GM19438 (cell line): ENCODE data around the gene CELF6.
"Not testable (repeated sequence)": the region's sequence is repeated elsewhere in the genome, so short reads cannot be mapped to it uniquely, and the experiment has no call there.

Experiments
- ATAC-seq: cut with Tn5 transposase; IDR thresholded peaks from one replicate; pipeline ENCODE4 v1.9.1; 2021; ENCODE audit warnings: low read depth; ENCODE audit not compliant: unreplicated experiment

The CELF6 gene

GRCh38 chr15:72275635-72276325 is 44.2 kb downstream of the CELF6 start:
- not testable (repeated sequence) for ATAC-seq

GRCh38 chr15:72272997-72273352 is 47.0 kb downstream of the CELF6 start:
- ATAC-seq, result no peak

DNA sequence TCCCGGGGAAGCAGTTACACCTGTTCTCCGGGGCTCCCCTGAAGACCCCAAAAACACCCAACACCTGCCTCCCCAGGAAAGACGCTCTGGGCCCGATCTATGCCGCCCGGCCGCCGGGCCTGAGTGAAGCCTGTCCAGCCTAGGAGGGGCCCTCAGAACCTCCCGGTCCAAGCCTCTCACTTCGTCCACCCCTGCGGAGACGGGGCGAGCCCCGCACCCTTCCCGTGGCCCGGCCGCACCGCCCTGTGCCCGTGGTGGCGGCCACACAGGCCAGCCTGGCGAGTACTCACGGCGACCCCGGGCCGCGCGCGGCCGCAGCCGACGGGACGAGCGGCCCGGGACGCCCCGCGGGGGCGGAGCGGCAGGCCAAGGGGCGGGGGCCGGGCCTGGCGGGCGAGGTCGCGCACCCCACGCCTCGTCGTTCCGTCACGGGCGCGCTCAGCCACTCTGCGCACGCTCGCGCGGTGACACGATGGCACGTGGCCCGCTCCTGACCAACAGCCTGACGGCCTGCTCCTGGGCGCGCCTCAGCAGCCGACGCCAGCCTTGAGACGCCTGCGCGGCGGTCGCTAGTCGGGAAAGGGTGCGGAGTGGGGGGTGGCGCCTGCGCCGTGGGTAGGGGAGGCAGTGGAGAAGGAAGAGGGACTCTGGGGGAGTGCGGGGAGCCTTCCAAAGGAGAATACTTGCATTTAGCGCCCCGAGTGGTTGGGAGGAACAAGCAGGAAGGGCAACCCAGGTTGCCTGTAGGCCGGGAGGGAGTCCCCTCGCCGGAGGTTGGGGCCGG is 47.6 kb downstream of the CELF6 start, which contains the start of gene PARP6:
Gene PARP6 (minus strand): TSS at position 342 of the 784 bp plus-strand sequence. CDS start 5,077 bp downstream, outside the sequence.
- peak; percentile 97 for ATAC-seq

DNA sequence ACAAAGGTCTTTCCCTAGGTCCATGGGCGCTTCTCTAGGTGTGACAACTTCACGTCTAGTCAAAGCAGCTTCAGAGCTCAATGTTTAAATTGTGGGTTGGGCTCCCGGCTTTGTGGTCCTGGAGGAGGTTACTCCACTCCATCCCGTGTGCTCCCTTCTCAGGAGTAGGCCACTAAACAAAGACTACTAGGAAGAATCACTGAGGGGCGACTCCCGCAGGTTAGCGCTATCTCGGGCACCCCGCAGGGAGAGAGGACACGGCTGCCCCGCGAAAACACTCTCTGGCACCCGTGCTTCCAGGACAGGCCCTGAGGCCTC is 48.1 kb downstream of the CELF6 start:
- ATAC-seq, result peak; percentile 7

GRCh38 chr15:72271221-72271620 is 48.7 kb downstream of the CELF6 start:
- no peak for ATAC-seq

- ATAC-seq, result no peak
These were observed 50.2 kb downstream of the CELF6 start for GRCh38 chr15:72269739-72270138.

DNA sequence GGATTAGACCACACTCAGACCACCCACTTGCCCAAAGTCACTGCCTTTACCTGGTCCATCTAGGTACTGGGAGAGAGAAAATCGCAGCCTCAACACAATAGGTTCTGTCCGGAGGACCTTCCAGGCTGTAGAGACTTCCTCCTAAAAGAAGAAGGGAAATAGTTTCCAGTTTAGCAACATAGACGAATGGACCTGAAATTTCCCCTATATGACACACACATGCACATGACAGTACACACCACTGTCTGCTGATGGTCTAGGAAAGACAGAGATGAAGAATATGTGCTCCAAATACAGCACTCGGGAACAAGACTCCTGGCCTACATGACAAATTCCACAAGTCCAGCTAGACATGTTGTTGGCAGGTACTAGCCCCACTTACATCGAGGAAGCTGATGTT is 54.9 kb downstream of the CELF6 start:
- ATAC-seq, result no peak

GRCh38 chr15:72252663-72253299 is 67.2 kb downstream of the CELF6 start:
- ATAC-seq, result no peak

DNA sequence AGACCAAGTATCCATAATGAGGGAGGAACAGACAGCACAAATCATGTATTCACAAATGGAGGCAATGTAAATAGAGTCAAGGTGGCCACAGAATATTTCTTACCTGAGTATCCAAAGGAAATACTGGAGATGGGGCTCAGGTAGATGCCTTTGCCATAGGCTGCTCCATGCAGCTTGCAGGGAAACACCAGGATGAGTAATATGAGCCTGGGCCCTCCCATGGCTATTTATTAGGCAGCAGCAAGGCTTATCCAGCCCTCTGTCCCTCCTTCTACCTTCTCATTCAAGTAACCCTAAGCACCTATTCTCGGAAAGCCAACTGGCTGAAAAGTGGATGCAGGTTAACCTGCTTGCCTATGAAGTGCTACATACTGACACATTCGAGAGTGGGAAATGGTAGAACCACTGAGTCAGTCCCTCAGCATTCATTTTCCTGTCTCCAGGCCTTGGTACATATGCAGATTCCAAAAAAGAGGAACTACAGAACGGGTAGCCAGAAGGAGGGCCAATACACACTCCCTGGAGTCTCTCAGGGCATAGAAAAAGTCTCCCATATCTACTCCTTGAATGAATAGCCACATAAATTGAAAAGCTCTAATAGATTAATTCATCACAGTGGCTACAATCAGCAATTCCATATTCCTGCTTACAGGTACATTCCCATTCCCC is 70.7 kb downstream of the CELF6 start:
- no peak for ATAC-seq

DNA sequence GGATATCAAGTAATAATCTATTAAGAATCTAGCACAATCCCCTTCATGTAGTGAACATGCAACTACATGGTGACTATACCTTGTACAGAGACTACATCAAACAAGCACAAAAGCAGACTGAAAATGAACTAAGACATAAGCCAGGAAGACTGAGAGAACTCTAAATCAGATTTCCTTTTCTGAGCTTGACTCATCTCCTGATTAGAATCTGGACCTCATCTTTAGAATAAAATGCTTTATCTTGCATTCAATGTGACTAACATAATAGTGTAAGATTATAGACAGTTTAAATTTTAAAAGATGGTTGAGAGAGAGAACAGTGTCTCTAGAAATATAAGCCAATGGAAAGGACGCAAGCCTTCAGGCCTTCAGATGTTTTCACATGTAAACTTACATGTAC is 71.4 kb downstream of the CELF6 start:
- ATAC-seq, result no peak

GRCh38 chr15:72242775-72243370 is 77.1 kb downstream of the CELF6 start:
- ATAC-seq, result no peak

- no peak for ATAC-seq
These were observed 80.3 kb downstream of the CELF6 start for GRCh38 chr15:72239652-72240051.

GRCh38 chr15:72238586-72238985 is 81.4 kb downstream of the CELF6 start:
- ATAC-seq, result no peak

DNA sequence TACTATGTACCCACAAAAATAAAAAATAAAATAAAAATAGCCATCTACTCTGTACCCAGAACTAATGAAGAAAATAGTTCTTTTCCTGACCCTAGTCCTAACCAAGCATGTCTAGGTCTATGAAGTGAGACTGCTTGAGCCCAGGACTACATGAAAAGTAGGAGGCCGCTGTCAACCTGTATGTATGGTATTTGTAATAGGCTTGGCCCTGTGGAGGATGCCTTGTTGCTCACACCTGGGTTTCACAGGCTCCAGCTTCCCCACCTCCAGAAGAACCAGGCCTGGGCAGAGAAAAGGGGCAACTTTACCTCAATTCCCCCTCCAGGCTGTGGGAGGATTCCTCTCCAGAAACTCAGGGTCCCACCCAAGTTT is 82.1 kb downstream of the CELF6 start:
- ATAC-seq, result no peak

DNA sequence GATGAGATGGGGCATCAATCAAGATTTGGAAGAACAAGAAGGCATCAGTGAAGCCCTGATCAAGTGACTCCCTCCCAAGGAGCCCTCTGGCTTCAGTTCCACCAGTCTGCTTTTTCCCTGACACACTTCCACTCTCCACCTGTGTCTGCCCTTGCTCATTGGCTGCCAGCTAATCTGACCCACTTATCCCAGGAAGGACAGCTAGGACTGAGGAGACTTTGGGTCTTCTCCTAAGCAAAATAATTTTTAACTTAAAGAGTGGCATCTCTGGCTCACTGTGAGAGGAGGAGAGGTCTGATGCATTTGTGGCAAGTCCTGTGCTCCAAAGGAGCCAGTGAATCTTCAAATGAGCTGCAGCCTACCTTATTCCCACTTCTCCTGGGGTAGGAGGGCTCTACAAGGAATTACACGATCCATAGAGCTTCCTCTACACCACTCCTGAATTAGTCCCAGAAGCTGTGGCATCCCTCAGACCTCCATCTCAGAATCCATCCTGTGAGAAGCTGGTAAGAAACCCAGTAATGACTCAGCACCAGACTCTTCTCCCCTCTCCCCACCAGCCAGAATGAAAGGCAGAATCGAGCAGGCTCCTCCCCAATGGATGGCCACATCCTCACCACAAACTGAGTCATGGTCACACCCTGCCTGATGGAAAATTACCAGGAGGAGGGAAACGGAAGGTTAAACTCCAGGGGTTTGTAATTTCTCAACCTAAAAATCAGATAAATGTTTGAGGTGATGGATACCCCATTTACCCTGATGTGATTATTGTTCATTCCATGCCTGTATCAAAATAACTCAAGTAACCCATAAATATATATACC is 82.7 kb downstream of the CELF6 start:
- peak; percentile 80 for ATAC-seq

GRCh38 chr15:72236381-72237003 is 83.5 kb downstream of the CELF6 start:
- ATAC-seq, result no peak

DNA sequence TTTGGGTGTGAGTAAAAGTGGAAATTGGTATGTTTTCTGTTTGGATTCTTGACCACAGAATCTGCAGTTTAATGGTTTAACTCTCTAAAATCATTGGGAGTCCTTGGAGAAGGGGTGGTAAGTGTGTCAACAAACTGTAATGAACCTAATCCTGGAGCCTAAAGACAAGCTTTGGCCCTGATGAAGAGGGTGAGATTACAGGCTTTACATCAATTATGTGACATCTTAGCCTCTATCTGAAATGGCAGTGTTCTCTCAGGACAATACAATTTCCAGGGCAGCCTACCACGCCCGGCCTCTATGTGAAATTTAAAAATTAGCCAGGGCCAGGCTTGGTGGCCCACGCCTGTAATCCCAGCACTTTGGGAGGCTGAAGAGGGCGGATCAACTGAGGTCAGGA is 84.7 kb downstream of the CELF6 start:
- ATAC-seq, result no peak
